RPMI7951 (cell line): ENCODE data around the gene KIF6. TPM values are rescaled to one million over a fixed set of nuclear protein-coding genes. Genes with fewer than 3 reads are reported as not detected.

Source experiments
- DNase-seq: peaks from one replicate; pipeline ENCODE4 v3.0.0-alpha.2; 2012; ENCODE audit warnings: low read depth
- total RNA-seq: library from RNA; depleted of rRNA; stranded (reverse); fragments of >200 nt; shearing (Covaris generic); gene quantifications from 2 replicates; pipeline ENCODE4 v1.2.3, GENCODE V29; 2014

KIF6 gene
- total RNA-seq, 1 experiment from 2014 or later, result 2.6 TPM

DNA sequence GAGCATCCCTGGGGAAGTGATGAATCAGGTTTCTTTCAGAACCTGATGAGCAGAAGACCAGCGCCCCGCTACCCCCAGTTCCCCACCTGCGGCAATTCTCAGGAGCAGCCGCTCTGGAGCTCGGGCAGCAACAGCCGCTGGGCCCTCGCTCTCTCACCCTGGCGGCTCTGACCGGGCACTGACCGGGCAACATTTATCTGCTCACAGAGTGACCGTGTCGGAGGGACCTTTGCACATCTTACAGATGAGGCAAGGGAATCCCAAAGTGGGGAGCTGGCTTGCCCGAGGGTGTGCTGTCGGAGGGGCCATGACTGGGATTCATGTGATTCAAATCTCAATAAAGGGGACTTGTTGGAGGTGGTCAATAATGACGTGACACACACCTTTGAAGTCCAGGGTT lies 376.5 kb downstream of the KIF6 start:
- DNase-seq, result no peak

DNA sequence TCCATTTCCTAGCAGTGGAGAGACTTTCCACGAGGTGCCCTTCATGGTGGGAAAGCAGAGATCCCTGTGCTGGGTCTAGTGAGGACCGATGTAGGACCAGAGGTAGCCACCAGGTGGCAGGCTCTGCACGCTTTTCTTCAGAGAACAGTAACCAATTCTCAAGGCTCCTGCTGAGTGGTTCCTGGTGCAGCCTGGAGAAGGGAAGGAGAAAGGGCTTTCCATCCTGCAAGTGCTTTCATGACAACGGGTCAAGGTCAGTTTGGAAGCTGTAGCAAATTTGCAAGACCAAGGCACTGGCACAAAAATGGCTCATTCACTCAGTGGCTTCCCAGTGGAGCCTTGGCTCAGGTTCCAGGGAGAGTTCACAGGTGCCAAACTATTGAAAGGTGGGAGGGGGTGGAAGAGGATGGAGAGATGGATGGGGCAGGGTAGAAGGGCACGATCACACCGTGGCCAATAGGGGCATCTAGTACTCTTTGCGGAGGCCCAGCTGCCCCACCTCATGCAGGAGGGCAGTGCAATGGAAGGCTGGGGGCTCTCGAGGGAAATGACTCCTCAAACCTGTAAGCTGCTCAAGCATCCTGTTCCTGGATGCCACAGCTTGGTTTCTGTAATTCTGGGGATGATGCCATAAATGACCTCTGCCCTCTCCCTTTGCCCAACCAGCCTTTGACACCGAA lies 377.2 kb downstream of the KIF6 start:
- DNase-seq, result peak; percentile 61

DNA sequence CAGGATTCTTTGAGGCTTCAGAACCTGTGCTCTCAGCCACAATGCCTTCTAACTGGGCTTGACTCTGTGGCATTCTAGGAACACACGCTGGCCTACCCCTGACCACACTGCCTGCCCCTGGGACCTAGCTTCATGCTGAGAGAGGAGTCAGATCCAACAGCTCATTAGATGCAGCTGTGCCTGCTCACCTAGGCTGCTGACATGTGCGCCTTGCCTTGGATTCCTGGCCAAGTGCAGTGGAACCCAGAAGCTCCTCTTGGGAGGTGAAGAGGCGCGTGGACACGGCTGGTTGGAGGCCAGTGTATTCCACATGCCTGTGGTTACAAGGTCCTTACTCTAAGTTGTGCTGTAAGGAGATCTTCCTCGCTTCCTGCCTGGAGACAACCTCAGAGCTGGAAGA lies 378.0 kb downstream of the KIF6 start:
- no peak for DNase-seq

DNA sequence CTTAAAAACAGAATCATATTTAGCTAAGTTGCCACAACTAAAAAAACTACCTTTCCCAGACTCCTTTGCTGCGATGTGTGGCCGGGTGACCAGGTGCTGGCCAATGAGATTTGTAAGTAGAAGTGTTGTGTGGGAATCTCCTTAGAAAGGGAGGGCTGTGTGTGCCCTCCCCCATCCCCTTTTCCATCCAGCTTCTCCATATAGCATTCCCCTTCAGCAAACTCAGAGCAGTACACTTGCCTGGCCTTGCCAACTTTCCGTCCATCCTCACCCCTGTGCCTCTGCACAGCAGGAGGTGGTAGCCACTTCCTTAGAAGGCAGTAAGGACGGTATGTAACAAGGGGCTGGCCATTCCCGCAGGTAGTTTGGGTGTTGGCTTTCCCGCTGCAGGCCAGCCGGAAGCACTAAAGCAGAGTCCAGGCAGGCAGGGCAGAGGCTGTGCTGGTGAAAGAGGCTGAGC lies 380.4 kb downstream of the KIF6 start:
- no peak for DNase-seq

DNA sequence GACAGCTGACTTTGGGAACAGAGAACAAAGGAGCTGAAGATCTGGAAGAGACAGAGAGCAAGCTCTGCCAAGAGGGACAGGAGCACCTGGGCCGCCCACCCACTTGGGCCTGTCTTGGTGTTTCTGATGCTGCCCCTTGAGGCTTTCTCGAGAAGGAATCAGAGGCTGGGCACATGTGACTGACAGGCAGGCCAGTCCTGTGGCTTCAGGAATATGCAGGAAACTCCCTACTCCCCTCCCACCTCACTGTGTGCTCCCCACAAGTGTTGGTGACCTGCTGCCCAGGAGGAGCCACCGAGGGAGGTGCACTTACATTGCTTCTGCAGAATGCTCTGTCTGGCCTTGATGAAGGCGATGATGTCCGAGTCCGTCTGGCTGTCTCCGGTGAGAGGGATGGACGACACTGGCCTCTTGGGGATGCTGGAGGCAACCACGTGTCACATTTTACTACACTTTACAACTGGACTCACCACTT lies 381.8 kb downstream of the KIF6 start:
- DNase-seq, result no peak

DNA sequence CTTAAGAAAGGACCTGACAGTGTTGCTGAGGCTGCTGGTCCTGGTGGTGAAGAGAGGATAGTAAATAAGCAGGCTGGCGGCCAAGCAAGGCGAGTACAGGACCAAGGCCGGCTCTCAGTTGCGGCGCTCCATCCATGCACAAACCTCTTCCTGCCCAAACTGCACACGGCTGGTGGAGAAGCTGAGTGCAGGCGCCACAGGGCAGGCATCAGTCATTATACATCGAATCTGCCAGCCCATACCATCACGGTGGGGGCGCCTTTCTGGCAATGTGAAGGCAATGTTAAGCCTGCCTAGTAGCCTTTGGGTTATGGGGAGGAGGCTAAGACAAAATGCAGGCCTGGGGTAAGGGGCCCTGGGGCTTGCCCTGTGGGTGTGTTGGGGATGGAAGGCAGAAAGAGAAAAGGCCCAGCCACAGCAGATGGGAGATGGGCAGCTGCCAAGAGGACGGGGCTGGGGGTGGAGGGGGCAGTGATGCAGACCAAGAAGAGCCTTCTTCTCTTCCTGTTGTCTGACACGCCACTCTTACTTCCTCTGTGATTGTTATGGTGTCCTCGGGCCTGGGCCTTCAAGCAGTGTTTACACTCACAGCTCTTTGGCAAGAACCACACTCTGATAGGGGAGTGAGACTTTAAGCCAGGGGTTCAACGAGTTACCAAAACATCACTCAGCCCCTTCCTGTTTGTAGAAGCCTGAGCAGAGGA lies 382.4 kb downstream of the KIF6 start:
- no peak for DNase-seq

DNA sequence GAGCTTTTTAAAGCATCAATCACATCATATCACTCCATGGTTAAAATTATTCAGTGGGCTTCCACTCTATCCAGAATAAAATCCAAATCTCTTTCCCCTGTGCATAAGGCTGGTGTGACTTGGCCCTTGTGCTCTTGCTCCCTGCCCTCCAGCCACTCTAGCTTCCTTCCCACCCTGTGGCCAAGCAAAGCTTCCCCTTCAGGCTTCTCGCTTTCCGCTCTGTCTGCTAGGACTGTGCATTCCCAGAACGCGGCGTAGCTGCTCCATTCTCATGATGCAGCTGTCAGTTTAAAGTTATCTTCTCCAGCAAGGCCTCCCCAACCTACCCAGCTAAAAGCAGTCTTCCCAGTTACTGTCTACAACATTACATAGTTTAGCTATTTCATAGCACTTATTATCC lies 383.3 kb downstream of the KIF6 start:
- no peak for DNase-seq

DNA sequence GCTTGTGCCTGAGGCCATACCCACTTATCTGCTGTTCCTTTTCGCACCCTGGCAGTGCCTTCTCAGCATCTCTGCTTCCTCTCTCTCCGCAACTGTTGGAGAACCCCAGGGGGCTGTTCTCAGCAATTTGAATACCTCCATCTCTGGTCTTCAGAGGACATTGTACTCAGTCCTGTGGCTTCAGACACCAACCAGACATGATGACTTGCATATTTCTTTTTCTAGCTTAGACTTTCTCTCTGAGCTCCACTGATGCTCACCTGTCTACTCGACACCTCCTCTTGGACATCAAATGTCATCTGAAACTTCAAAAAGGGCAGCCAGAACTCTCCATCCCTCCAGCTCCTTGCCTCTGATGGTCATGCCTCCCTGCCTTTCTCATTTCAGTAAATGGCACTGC lies 383.9 kb downstream of the KIF6 start:
- DNase-seq, result no peak

DNA sequence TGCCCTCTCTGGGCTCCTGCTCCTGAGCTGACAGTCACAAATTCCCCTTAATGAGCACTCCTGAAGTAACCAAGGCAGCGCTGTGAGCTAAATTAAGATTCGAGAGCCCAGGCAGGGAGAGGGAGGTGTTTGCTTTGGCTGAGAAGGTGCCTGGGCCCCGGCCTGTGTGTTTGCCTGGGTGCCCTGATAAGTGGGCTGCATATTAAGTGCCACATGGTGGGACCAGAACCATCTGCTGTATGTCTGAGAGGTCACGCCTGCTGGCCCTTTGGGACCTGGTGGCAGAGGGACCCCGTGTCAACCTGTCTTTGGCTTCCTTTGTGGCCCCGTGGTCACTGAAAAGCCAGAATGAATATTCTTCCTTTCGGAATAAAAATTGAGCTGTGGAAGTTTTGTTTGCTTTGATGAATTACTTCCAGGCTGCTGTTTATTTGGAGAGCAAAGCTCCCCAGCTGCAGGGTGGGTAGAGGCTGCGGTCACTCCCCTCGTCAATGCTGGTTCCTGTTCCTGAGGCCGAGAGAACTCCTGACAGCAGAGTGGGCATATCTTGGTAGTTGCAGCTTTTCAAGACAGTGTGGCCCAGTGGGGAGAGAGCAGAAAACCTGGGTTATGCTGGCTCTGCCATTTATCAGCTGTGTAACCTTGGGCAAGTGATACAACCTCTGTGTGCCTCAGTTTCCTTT lies 385.2 kb downstream of the KIF6 start:
- DNase-seq, result no peak

DNA sequence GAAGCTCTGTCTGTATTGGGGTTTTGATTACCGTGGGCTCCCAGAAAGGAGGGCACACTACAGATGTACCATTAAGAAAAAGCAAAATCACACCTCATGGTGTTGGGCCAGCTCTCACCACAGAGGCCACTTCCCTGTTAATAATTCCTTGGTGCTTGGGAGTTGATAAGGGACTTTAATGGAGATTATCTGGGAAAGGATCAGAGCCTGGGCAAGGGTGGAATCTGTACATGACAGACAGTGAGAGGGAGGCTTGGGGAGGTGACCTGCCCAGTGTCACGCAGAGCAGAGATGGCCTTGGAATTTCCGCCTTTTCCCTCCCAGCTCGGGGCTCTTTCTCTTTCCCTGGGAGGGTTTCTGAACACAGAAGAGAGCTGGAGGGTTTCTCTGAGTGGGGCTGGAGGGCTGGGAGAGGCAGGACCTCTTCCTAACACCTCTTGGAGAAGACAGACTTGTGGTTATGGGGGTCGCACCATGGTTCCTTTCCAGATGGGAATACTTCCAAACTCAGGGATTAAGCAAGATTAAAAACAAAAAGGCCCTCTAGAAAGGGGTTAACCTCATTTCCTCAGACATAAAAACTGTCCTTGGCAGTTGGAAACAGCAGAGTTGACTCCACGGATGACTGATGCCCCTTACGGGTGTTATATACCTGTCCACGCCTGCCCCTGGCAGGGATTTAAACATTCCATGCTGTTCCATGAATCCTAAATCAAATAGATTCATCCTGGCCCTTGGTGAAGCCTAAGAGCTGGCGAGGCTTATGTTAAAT lies 385.9 kb downstream of the KIF6 start:
- no peak for DNase-seq

DNA sequence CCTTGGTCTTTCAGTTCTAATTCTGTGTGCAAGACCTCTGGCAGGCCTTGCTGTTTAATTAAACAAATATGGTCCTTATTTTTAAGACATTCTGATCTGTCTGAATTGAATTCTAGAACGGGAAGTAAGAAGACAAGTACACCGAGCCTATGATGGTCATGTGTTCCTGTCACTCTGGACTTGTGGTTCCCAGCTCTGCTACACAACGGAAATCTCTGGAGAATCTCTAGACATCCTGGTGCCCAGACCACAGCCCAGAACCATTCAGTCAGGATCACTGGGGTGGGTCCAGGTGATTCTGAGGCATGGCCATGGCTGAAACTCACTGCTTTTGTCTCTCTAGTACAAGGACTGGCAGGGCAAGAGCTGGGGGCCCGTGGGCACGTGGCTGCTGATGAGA lies 386.8 kb downstream of the KIF6 start:
- DNase-seq, result no peak

DNA sequence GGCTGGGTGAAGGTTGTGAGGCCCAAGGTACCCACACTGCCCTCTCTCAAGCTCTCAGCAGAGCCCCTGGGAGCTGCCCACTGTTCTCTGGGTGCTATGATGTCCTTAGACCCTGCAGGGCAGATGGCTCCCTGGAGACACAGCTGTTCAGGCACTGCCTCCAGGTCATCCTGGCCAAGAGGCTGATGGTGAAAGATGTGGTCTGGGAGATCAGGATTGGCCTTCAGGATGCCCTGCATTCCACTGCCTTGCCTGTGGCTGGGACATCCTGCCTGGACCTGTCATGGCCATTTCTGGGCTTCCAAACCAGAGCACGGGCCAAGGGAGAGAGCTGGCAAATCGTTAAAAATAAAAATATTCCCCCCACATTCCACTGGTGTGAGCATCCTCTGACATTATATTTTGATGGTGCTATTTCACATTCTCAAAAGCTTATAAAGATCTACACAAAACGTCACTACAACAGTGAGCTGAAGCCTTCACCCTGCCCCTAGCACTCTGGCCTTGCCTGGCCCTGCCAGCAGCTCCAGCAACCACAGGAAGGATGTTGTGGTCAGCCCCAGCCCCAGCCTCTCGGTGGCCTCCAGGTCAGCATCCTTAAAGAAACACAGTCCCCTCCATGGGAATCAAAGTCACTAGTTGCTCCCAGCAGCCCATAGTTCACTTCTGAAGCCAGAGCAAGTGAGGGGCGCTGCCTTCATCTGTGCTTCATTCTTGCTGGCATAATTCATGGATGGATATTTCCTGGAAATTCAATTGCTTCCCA lies 389.2 kb downstream of the KIF6 start:
- DNase-seq, result peak; percentile 92

DNA sequence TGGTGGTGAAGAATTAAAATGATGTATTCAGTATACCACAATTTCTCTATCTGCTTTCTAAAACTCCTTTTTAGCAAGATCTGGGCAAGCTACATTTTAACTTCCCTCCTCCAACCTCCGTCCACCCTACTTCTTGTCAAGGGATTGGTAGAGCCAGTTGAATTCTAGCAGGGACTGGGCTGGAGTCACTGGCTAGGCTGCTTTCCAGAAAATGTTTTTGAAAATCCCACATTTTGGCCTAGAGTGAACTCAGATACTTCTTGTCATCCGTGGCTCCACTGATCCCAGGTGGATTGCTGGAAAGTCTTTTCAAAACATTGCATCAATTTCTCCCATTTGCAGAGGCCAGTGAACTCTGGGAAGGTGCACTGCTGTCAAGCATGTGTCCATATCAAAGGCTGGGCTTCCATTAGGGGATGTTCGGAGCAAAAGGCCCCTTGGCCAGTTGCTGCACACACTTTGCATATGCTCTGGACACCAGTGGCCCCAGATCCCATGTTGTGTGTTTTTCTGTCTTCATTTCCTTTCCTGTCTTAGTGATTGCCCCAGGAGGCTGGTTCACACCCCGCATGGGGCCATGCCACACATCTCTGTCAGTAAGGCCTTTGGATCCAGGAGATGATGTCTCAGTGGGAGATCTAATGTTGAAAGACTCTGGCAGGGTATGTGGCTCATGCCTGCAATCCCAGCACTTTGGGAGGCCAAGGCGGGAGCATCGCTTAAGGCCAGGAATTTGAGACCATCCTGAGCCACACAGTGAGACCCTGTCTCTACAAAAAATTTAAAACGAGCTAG lies 391.4 kb downstream of the KIF6 start:
- no peak for DNase-seq

DNA sequence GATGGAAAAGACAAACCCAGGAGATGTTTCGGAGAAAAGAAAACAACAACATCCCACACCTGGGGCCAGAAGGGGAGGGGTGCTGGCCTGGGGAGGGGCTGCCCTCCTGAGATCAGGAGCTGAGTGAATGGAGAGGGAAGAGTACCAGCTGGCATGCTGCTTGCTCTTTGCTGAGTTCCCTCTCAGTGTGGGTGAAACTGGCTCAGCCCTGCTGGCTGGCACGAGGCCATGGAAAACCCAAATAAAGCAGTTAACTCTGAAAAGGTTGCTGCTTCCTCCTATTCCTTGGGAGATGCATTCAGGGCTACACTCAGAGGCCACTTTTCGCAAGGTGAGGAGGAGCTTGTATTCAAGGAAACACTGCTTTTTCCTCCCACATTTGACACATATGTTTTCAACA lies 394.7 kb downstream of the KIF6 start:
- no peak for DNase-seq

DNA sequence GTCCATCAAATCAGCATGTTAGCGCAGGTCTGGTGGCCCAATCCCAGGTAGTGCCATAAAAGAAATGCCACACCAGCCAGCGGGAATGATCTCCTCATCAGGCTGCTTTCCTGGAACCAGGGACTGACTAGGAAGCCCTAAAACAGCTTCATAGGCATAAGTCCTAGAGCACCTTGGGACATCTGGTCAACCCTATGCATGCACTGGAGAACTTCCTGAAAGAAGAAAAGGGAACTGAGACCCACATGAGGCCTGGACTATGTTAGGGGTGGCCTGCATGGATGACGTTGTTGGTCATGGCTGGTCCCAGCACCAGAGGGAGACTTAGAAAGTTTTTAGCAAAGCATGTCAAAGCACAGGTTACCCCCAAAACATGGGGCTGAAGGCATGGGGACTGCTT lies 395.2 kb downstream of the KIF6 start:
- DNase-seq, result no peak

DNA sequence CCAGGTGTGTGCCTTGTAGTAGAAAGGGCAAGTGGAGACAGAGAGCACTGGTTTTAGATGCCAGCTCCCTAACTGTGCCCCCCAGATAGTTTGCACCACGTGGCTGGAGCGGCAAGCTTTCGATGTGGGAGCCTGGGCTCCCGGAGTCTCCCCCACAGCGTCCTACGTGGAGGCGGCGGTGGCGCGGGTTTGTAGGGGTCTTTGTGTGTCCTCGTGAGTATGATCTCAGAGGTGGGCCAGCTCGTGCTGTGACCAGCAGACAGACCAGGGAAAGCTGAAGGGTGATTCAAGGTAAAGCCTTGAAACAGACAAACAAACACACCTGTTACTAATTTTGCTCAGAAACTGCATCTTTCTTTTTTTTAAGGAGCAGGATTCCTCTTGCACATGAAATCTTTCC lies 397.1 kb downstream of the KIF6 start:
- no peak for DNase-seq

DNA sequence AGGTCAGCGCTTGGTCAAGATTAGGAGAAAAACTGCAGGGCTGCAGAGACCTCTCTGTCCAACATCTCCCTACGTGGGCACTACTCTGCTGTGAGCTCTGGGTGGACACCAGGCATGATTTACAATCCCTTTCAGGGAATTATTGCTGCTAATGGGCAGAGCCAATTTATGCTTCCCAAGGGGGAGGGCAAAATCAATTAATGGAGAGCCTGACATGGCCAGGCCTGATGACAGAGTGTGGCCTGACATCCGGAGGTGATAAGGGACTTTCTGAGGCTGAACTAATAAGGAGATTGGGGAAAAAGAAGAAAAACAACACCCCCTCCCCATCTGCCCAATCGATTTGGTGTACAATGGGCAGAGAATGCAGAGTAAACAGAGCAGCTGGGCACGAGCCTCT lies 397.7 kb downstream of the KIF6 start:
- no peak for DNase-seq

DNA sequence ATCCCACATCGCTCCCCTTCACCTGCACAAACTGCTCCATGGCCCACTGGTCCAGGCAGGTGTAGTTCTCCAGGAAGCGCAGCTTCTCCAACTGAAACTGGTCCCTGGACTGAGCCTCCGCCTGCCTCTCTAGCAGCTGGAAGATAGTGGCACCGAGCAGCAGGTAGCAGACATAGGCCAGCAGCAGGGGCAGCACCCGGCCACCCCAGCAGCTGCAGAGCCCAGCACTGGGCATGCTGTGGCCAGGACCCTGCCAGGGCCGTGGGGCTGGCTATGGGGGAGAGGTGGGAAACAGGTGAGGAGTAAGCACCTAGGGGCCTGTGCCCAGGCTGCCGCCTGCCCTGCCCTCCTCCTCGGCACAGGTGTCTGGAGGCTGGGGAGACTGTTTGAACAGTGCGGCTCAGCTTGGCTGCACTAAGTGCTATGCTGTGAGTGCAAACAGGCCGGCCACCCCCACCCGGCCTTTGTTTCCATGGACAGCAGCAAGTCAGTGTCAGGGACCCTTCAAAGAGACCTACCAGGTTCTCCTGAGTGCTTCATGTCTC lies 402.8 kb downstream of the KIF6 start, which contains the start of gene KCNK16:
Gene KCNK16 (minus strand): TSS at position 397 of the 545 bp plus-strand sequence. CDS start 162 bp downstream, at position 235.
- DNase-seq, result no peak

DNA sequence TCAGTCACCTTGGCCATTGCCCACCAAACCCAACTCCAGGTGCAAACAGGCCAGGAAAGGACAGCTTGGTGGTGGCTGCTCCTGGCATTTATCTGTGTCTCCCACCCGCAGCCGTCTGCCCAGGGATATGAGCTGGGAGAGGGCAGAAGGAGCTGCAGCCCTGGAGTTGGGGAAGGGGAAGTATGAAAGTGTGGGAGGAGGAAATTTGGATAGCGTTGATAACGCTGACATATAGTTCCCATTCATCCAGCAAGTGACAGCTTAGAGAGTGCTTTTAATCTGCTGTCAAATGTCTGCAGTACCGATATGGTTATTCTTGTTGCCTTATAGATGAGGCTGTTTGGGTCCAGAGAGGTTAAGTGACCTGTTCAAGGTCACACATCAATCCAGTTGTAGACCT lies 403.4 kb downstream of the KIF6 start:
- DNase-seq, result no peak

DNA sequence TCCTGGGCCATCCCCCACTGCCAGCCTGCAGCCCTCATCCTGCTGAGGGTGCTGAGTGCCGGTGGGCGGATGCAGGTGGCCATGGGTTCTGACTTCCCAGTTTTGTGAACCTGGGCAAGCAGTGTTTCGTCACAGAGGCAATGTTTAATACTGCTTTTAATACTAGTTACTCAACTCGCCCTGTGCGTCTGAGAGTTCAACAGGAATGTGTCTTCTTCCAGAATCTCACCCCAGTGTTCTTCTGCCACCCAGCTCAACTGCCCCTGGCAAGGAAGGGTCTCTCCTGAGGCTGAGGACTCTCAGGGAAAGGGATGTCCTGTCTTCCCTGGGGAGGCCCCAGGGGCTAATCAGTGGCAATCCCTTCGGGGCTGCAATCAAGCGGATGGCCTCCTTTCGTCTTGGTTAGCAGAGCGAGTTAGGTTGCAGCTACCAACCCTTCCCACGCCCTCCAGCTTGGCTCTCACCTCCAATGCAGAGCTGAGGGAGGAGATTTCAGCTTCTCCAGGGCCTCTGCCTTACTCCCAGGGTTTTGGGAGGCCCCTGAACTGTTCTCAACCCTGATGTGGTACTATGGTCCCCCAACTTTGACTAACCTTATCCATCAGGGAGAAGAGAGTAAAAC lies 404.7 kb downstream of the KIF6 start:
- no peak for DNase-seq
